CD4-positive, alpha-beta T cell treated with Interleukin-2 at 100 ng/mL for 4 hours (primary cell): Measurements from ENCODE around the gene OR7C2.
"Not testable (repeated sequence)": the region's sequence is repeated elsewhere in the genome, so short reads cannot be mapped to it uniquely, and the experiment has no call there.

Source experiments
- DNase-seq: peaks from one replicate; pipeline ENCODE4 v3.0.0-alpha.2; 2020; ENCODE audit warnings: low spot score

The OR7C2 gene

GRCh38 chr19:14941189-14941588, at the start of gene OR7C2:
Gene OR7C2 (plus strand): TSS chr19:14941489. CDS start chr19:14941489, 0 bp downstream.
- DNase-seq = no peak

- no peak for DNase-seq
Observed at GRCh38 chr19:14901675-14902260, 39.5 kb upstream of the OR7C2 start.

- no peak for DNase-seq
Observed at GRCh38 chr19:14906711-14907110, 34.6 kb upstream of the OR7C2 start.

GRCh38 chr19:14915116-14915515, 26.2 kb upstream of the OR7C2 start:
- no peak for DNase-seq

GRCh38 chr19:14916848-14917247, 24.4 kb upstream of the OR7C2 start:
- no peak for DNase-seq

GRCh38 chr19:14933506-14933905, 7.8 kb upstream of the OR7C2 start:
- DNase-seq = no peak

- DNase-seq = no peak
Observed at GRCh38 chr19:14940266-14940665, 1.0 kb upstream of the OR7C2 start.

GRCh38 chr19:14943601-14944000, 2.3 kb downstream of the OR7C2 start:
- DNase-seq = no peak

GRCh38 chr19:14944456-14944855, 3.2 kb downstream of the OR7C2 start:
- no peak for DNase-seq

GRCh38 chr19:14949413-14949812, 8.1 kb downstream of the OR7C2 start:
- DNase-seq = not testable (repeated sequence)

GRCh38 chr19:14949876-14950275, 8.6 kb downstream of the OR7C2 start:
- no peak for DNase-seq

GRCh38 chr19:14950421-14950820, 9.1 kb downstream of the OR7C2 start:
- DNase-seq = no peak

GRCh38 chr19:14952767-14953166, 11.5 kb downstream of the OR7C2 start:
- no peak for DNase-seq

GRCh38 chr19:14954071-14954655, 12.9 kb downstream of the OR7C2 start:
- DNase-seq = no peak

GRCh38 chr19:14957464-14957863, 16.2 kb downstream of the OR7C2 start:
- no peak for DNase-seq

- DNase-seq = no peak
Observed at GRCh38 chr19:14959263-14959662, 18.0 kb downstream of the OR7C2 start.

- DNase-seq = no peak
Observed at GRCh38 chr19:14961956-14962685, 20.8 kb downstream of the OR7C2 start.

GRCh38 chr19:14968247-14968646, 27.0 kb downstream of the OR7C2 start:
- no peak for DNase-seq

GRCh38 chr19:14971474-14971873, 30.2 kb downstream of the OR7C2 start:
- no peak for DNase-seq

- no peak for DNase-seq
Observed at GRCh38 chr19:14972676-14973075, 31.4 kb downstream of the OR7C2 start.

GRCh38 chr19:14974488-14974887, 33.2 kb downstream of the OR7C2 start:
- no peak for DNase-seq

- DNase-seq = no peak
Observed at GRCh38 chr19:14977128-14977527, 35.8 kb downstream of the OR7C2 start.

- no peak for DNase-seq
Observed at GRCh38 chr19:14978161-14978776, 37.0 kb downstream of the OR7C2 start.
